Right ventricle myocardium inferior (tissue), 1 donor: ENCODE data around the gene MON2. TPM values are rescaled to one million over a fixed set of nuclear protein-coding genes. Genes with fewer than 3 reads are reported as not detected.
"Not testable (repeated sequence)": the region's sequence is repeated elsewhere in the genome, so short reads cannot be mapped to it uniquely, and the experiment has no call there.

Experiments
- ATAC-seq: fragments of 200-7000 bp; cut with Tn5 transposase; one replicate; pipeline ENCODE4 v1.9.1; 2020; ENCODE audit warnings: mild to moderate bottlenecking, moderate library complexity
- DNase-seq: peaks from one replicate; pipeline ENCODE4 v3.0.0; 2021; ENCODE audit errors: missing footprints
- intact Hi-C: fragments of 100-400 bp; cut with DNase I; formaldehyde crosslinking; loops from one replicate; pipeline ENCODE4 v1.11.0; 2022
- total RNA-seq: library from RNA; stranded (reverse); fragmentation: NEBNext Ultra II Directional; extraction: Animal tissue kit (Norgen Biotek cat#: 25700); gene quantifications from one replicate; pipeline ENCODE4 v1.2.1, GENCODE V29; 2021
- donor health status: DM: no; HTN: yes; CAD: no; lungs with severe emphysema.

The MON2 gene
- total RNA-seq, 1 donor from 2014 or later, result 14.3 TPM

DNA sequence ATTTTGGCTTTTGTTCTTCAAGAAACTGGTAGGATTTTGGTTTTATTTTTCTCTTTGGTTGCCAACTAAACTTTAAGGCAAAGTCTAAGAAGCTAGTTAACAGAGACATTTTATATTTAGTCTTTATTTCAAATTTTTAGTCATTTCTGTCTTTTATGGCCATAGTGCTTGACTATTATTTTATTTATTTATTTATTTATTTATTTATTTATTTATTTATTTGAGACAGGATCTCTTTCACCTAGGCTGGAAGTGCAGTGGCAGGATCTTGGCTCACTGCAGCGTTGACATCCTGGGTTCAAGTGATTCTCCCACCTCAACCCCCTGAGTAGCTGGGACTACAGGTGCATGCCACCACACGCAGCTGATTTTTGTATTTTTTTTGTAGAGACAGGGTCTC lies 3.1 kb downstream of the MON2 start:
- intact Hi-C loops, result no loop called here

DNA sequence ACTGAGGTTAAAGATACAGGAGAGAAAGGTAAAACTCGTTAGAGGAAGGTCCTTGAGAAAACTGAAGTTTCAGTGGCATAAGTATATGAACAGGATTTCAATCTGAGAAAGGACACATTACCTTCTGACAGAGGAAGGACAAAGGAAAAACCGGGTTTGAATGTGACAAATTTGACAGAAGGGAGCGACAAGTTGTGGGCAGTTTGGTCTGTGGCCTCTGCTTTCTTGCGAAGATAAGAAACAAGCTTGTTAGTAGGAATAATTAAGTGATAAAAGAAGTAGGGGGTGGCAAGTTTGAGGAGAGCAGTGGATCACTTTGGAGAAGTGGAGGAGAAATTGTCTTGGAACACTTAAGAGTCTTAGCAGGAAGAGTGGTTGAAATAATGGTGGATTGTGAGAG lies 5.1 kb downstream of the MON2 start:
- intact Hi-C loops, result no loop called here
- DNase-seq (no peak), ATAC-seq (no peak)

More for the DNA sequence above, 3.1 kb downstream of the MON2 start:
- DNase-seq (no peak), ATAC-seq (no peak)

DNA sequence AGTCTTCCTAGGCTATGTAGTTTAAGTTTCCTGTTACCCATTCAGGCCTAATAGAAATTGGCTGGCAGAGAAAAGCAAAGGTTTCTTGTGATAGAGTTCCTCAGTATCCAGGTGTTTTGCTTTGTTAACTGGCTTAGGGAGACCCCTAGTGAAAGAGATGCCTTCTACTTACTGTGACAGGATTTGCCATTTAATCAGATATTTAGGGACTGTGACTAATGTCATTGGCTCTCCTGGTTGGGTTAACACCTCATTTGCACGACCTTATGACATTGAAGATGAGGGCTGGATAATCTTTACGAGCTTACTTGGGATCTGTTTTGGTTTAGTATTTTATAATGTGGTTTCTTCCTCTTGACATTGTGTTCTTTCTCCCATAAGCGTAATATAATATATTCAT lies 5.8 kb downstream of the MON2 start:
- no peak for ATAC-seq
- no peak for DNase-seq
- intact Hi-C loops, result no loop called here

DNA sequence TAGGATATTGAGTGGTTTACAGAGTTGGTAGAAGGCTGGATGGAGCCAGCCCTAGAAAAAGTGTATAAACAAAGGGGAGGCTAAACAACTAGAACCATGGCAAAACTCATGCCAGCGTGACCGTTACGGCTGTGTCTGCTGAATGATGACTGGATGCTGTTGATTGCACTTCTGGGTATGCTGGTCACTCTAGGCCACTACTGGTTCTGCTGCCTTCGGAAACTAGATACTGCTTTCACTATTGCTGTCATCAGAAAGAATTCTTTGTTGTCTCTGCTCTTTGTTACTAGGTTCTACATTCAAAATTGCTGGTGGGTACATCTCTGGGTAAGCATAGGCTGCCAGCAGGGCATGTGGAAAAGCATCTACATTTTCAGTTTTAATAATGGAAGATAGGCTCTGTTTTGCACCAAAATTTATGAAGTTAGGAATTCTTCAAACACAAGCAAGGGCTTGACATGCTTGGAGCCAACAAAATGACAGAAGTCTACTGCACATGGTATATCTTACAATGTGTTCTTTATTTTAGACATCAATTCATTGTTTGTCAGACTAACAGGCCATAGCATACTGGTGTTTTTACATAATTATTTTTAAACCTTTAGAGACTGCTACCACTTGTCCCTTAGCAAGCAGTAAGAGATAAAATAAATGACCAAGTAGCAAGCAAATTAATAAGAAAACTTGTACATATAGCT lies 15.4 kb downstream of the MON2 start:
- intact Hi-C loops, result no loop called here
- DNase-seq, result no peak
- no peak for ATAC-seq

DNA sequence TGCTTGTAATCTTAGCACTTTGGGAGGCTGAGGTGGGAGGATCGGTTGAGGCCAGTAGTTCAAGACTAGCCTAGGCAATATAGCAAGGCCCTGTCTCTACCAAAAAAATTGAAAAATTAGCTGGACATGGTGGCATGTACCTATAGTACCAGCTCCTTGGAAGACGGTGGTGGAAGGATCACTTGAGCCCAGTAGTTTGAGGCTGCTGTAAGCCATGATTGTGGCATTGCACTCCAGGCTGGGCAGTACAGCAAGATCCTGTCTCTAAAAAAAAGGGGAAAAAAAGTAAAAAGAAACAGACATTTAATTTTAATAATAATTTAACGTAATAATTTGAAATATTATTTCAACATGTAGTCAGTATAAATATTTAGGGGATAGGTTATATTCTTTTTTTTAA lies 16.1 kb downstream of the MON2 start:
- ATAC-seq, result no peak
- DNase-seq, result no peak
- intact Hi-C loops, result no loop called here

DNA sequence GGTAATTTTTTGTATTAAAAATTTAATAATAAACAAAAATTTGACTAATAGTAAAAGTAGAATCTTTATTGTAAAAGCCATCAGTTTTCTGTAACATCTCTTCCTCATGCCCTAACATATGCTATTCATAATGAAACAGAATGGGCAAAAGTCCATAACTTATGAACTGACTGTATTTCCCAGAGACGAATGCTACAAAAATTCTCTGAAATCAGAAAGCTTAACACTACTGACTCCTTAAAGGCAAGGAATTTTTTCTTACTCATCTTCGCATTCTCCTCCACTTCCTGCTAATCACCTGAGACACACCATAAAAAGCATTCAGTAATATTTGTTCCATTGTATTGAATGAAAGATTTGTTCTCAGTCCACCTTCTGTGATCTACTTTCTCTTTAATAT lies 17.6 kb downstream of the MON2 start:
- ATAC-seq (no peak), DNase-seq (no peak)
- intact Hi-C loops, result no loop called here

DNA sequence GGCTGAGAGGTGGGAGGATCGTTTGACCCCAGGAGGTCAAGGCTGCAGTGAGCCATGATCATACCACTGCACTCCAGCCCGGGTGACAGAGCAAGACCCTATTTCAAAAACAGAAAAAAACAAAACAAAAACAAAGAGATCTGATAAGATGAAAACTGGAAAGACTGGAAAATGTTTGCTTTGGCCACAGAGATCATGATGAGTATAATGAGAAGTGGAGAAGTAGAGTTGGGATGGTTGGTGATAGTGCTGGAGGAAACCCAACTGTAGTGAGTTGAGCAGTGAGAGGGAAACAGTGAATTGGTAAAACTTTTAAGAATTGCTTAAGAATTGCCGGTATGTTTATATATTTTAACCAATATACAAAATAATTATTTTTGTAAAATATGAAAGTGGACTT lies 39.2 kb downstream of the MON2 start:
- ATAC-seq, result no peak
- DNase-seq, result no peak
- intact Hi-C loops, result no loop called here

DNA sequence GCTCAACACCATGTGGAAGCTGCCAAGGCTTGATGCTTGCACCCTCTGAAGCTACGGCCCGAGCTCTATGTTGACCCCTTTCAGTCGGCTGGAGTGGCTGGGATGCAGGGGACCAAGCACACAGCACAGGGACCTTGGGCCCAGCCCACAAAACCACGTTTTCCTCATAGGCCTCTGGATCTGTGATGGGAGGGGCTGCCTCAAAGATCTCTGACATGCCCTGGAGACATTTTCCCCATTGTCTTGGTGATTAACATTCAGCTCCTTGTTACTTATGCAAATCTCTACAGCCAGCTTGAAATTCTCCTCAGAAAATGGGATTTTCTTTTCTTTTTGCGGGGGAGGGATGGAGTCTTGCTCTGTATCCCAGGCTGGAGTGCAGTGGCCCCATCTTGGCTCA lies 46.3 kb downstream of the MON2 start:
- DNase-seq (no peak), ATAC-seq (no peak)
- intact Hi-C loops, result no loop called here

DNA sequence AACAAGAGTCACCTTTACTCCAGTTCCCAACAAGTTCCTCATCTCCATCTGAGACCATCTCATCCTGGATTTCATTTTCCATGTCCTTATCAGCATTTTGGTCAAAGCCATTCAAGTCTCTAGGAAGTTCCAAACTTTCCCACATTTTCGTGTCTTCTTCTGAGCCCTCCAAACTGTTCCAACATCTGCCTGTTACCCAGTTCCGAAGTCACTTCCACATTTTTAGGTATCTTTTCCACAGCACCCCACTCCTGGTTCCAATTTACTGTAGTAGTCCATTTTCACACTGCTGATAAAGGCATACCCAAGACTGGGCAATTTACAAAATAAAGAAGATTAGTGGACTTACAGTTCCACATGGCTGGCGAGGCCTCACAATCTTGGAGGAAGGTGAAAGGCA lies 47.5 kb downstream of the MON2 start:
- intact Hi-C loops, ATAC-seq, DNase-seq: not testable (repeated sequence)

DNA sequence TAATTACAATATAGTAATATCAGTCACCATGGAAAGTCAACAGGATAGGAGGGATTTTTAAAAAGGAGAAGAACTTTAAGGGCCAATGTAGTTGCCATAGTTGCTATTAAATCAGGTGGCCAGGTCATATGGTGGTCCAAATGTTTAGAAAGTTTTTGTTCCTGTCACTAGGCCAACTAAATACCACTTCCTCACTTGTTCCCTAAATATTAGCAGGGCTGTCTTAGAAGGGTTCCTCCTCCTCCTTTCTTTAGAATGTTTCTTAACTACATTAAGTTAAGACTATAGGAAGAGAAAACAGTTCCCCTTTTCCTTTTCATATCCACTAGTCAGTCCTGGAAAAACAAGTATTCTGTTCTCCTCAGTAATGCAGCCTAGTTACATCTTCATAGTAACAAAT lies 50.3 kb downstream of the MON2 start:
- intact Hi-C loops, result no loop called here
- no peak for ATAC-seq

DNA sequence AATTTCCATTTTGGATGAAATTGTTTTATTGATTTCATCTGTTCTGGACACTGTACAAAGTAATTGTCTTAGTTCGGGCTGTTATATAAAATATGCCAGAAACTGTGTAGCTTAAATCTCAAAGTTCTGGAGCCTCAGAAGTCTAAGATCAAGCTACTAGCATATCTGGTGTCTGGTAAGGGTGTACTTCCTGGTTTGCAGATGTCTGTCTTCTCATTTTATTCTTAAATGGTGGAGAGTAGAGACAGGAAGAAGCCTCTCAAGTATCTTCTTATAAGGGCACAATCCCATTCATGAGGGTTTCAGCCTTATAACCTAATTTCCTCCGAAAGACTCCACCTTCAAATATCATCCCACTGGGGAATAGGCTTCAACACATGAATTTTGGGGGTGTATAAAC lies 51.3 kb downstream of the MON2 start:
- ATAC-seq, result no peak
- intact Hi-C loops, result no loop called here

More for the DNA sequence above, 50.3 kb downstream of the MON2 start:
- DNase-seq, result no peak

DNA sequence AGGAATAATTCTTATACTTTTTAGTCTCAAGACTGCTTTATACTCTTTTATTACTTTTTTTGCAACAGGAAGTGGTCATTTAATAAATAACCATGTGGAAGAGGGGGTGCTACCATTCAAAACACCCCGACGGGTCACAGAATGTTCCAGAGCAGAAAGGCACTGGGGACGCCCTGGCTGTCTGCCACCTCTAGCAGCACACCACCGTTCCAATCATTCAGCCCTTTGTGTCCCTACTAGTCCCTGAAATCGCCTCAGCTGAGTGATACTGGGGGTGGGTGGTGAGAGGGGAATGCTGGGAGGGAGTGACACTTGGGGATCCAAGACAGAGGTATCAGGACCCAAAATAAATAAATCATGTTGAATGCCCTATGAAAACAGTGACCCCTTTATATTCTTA lies 52.4 kb downstream of the MON2 start:
- DNase-seq, result peak; percentile 63
- peak; percentile 80 for ATAC-seq
- intact Hi-C loops, result no loop called here

More for the DNA sequence above, 51.3 kb downstream of the MON2 start:
- DNase-seq, result no peak

DNA sequence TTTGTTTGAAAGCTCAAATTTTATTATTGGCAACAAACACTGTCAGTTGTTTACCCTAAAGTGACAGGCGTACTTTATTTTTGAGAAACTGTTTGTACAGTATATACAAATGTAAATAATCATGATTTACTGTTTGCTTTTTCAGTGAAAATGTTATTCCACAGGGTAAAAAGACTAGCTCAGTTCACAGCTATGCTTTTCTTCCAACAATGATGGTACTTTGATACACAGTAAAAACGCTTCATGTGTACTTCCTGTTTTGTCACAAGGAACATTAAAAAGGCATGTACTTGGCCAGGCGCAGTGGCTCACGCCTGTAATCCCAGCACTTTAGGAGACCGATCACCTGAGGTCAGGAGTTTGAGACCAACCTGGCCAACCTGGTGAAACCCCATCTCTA lies 53.7 kb downstream of the MON2 start:
- intact Hi-C loops, result no loop called here
- no peak for DNase-seq
- ATAC-seq, result no peak

DNA sequence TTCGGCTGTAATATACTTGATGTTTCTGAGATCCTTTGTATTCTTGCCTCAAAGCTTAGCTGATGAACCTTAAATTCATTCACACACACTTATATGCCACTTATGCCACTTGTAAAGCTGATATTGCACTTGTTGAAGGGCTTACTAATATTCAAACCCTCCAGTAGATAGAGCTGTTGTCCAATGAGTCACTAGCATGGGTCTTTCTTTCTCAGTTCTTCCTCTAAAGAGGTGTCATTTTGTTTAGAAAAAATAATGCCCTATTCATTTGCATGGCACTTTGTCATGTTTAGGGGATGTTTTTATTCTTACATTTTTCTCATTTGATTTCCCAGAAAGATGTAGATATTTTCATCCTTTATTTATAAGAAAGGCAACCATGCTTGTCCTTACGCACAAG lies 56.4 kb downstream of the MON2 start:
- intact Hi-C loops, result no loop called here
- ATAC-seq, result no peak
- DNase-seq, result no peak

DNA sequence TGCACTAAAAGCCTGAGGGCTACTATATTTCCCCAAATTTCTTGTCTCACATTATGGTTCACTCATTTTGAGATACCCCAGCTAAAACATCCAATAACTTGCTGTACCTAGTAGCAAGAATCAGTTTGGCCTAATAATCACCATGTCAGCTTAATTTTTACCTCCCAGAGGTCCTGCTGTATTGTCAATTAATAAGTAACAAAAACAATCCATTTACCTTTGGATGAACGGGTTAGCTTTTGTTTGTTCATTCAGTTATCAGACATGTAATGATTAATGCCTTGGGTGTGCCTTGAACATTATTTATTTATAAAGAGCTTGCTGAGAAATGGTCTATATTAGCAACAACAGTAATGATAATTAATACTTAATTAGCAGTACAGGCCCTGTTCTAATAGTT lies 57.0 kb downstream of the MON2 start:
- intact Hi-C loops, result no loop called here
- DNase-seq (no peak), ATAC-seq (no peak)

DNA sequence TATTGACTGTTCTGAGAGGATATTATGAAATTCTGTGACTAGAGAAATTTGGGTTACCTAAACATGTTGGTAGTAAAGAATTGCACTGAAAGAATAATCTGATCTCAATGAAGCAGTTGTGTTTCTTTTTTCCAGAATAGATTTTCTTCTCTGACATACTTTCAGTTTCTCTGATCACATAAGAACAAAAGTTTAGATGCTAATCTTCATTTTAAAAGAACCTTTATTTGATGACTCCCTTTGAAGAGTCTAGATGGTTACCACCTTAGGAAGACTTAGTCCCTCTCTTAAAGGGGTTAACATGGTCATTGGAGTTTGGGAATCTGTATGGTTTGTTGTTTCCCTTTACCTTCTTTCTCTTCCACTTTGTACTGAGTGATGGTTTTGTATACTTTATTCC lies 58.6 kb downstream of the MON2 start:
- intact Hi-C loops, result no loop called here
- ATAC-seq, result no peak
- no peak for DNase-seq

DNA sequence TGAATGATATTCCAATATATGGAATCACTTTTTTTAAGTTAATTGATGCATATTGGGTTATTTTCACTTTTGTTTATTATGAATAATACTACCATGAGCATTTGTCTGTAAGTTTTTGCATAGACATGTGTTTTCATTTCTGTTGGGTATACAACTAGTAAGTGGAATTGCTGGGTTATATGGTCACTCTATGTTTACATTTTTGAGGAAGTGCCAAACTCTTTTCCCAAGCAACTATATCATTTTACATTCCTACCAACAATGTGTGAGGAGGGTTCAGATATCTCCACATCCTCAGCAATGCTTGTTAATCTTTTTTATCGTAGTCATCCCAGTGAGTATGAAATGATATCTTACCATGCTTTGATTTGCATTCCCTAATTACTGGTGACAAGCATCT lies 64.0 kb downstream of the MON2 start:
- ATAC-seq (no peak), DNase-seq (no peak)
- intact Hi-C loops, result no loop called here

DNA sequence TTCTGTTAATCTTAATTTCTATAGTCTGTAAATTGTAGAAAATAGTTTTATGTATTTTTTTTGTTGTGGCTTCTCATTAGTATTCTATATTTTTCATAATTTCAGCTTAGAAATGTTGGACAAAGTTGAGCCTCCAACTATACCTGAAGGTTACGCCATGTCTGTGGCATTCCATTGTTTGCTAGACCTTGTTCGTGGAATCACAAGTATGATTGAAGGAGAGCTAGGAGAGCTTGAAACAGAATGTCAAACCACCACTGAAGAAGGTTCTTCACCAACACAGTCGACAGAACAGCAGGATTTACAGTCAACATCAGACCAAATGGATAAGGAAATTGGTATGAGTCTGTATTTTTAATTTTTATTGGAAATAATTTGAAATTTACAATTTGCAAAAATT lies 65.7 kb downstream of the MON2 start:
- DNase-seq, result no peak
- ATAC-seq, result no peak
- intact Hi-C loops, result no loop called here

DNA sequence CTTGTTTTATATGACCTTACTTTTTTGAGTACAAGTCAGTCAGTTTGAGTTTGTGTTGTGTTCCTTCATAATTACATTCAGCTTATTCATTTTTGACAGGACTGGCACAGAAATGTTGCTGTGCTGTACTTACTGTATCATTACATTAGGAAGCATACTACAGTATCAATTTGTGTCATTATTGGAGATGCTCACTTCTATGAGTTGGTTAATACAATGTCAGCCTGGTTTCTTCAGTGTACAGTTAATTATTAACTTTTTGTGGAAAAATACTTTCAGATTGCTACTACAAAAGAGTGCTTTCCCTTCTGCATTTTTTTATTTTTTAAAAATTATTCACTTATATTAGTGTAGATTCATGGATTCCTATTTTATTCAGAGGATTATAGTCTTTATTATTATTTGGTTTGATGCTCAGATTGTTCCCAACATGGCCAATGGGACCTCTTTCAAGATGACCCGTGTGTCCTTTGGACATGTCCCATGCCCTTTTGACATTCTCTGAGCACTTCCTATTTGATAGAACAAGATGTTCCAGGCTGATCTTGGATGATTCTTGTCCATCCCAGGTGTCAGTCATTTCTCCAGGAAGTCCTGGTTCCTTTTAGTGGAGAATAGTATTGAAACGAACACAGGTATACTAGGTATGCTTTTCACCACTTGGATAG lies 66.6 kb downstream of the MON2 start:
- DNase-seq (no peak), ATAC-seq (no peak)
- intact Hi-C loops, result no loop called here

DNA sequence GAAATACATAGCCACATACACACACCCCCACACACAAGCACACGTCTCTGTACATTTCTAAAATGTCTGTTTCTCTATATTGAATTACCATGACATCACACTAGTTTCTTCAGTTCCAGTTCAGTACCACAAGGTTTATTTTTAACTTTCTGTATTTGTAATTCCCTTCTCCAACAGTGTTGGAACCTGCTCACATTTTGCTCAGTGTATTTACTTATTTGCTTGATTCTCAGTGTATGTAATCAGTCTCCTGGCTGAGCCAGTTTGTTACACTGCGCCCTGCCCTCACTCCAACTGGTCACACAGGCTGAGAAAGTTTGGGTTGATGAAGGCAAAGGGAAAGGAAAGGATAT lies 67.1 kb downstream of the MON2 start:
- DNase-seq, result no peak
- ATAC-seq, result no peak
- intact Hi-C loops, result no loop called here

DNA sequence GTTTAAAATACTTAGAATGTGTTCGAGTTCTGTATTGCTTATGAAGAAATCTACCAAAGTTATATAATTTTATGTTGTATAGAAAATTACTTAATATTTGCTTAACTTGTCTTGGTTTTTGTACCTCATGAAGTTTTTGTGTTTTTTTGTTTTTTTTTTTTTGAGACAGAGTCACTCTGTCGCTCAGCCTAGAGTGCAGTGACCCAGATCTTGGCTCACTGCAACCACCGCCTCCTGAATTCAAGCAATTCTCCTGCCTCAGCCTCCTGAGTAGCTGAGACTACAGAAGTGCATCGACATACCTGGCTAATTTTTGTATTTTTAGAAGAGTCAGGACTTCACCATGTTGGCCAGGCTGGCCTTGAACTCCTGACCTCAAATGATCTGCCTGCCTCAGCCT lies 69.9 kb downstream of the MON2 start:
- ATAC-seq (no peak), DNase-seq (no peak)
- intact Hi-C loops, result no loop called here
